Measurements from ENCODE around the gene NR0B1.

The NR0B1 gene

DNA sequence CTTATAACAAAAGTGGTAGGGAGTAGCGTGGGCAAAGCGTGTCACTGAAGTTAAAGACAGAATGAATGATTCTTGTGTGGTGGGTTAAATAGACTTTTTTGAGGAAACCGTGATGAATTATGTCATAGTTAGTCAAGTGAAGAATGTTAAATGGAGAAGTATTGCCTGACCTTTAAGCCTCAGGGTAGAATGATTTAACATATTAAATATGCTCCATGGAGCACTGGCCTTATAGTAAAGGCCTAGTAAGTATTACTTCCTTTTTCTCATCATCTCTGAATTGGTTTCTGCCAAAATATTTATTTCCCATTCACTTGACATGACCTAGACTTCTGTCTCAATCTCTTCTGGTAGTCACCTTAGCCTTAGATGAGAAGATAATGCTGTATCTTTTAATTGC is 38.6 kb downstream of the NR0B1 start:
- peak; percentile 0 for DNase-seq (ENCODE audit: low read depth)

DNA sequence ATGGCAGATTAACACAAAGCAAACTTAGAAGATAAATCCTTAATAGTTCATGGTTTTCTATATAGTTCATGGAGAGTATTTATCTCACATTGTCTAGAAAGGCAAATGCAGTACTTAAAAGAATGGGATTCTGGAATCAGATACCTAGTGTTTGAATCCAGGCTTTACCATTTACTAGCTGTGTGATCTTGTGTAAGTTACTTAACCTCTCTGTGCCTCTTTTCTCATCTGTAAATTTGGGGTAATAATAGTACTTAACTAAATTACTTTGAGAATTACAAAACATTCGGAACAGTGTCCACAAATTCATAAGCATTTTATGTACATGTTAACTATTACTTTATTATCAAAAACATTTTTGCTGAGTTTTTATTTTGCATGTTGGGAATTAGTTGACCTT is 46.4 kb downstream of the NR0B1 start:
- no peak for DNase-seq (ENCODE audit: low read depth)

DNA sequence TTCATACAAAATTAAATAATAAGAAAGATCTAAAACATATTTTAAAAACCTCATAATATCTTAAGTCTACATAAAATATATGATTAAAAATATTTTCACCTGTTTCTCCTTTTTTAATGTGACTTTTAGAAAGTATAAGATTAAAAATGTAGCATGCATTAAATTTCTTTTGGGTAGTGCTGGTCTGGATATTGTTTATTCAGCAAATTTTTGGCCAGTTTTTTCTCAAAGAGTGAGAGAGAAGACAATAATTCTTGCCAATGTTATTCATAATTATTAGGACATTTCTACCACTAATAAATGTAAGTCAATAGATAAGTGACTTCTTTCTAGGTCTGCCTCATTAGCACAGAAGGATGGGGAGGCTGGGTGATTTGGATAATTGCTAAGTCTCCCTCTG is 48.2 kb downstream of the NR0B1 start:
- no peak for DNase-seq (ENCODE audit: low read depth)

- DNase-seq (ENCODE audit: low read depth): no peak
Measured at GRCh38 chrX:30259927-30260326, 49.3 kb downstream of the NR0B1 start.
